A549 (cell line): ENCODE data around the gene HOXC13. TPM values are rescaled to one million over a fixed set of nuclear protein-coding genes. Genes with fewer than 3 reads are reported as not detected.

Experiments used
- ATAC-seq, 2 experiments: fragments of 200-7000 bp in 1 of 2; fragments of >200 bp in 1 of 2; cut with Nextera tagmentation in 1 of 2; cut with Tn5 transposase in 1 of 2; 3 replicates each; pipeline versions ENCODE4 v1.8.0 to v1.9.1; 2018 to 2020; ENCODE audit warnings: mild to moderate bottlenecking in 1 of 2, moderate library complexity in 1 of 2
- CTCF ChIA-PET: fragments of 300-600 bp; sonication (Branson Sonifier 250); formaldehyde crosslinking; extraction: SDS; loops from one replicate; lab custom pipeline; 2021; ENCODE audit warnings: antibody characterized with exemption, inconsistent platforms; lab: Yijun Ruan, JAX
- POLR2A ChIA-PET: fragments of 350-600 bp; formaldehyde crosslinking; extraction: SDS; loops from one replicate; lab custom pipeline; 2021; ENCODE audit warnings: antibody characterized with exemption, inconsistent platforms; lab: Yijun Ruan, JAX
- DNase-seq, 2 experiments: peaks; one replicate each; pipeline versions ENCODE4 v3.0.0 to v3.0.0-alpha.2; 2011 to 2016; ENCODE audit warnings: low read depth in 1 of 2, low spot score in 1 of 2
- FAIRE-seq: peaks from 2 replicates; lab custom pipeline; 2011; peaks lifted over from hg19 to GRCh38; lab: Jason Lieb, UNC
- H3K27ac ChIP-seq, 2 experiments: fragments of >200 bp; sonication (Bioruptor Twin); formaldehyde crosslinking; 3 replicates each; pipeline ENCODE4 v1.5.1; 2016 to 2017
- H3K4me1 ChIP-seq: fragments of >200 bp; sonication (Bioruptor Twin); formaldehyde crosslinking; 3 replicates; pipeline ENCODE4 v1.6.1; 2016
- H3K4me2 ChIP-seq: fragments of >200 bp; sonication (Bioruptor Twin); formaldehyde crosslinking; 3 replicates; pipeline ENCODE4 v1.6.1; 2016
- H3K4me3 ChIP-seq: fragments of >200 bp; sonication (Bioruptor Twin); formaldehyde crosslinking; 3 replicates; pipeline ENCODE4 v1.5.1; 2016
- H3K9me3 ChIP-seq: fragments of >200 bp; sonication (Bioruptor Twin); formaldehyde crosslinking; 3 replicates; pipeline ENCODE4 v1.6.1; 2016
- CBX2 ChIP-seq: fragments of 200-600 bp; sonication (generic); IDR thresholded peaks from 2 replicates; pipeline ENCODE4 v1.6.1; 2016; ENCODE audit warnings: low read depth, mild to moderate bottlenecking, borderline replicate concordance
- CHD2 ChIP-seq: fragments of 150-350 bp; IDR thresholded peaks from 2 replicates; pipeline ENCODE4 v1.6.1; 2014; ENCODE audit warnings: low read length; ENCODE audit not compliant: partially characterized antibody
- CTCF ChIP-seq: fragments of >200 bp; sonication (Bioruptor Twin); formaldehyde crosslinking; IDR thresholded peaks from 3 replicates; pipeline ENCODE4 v1.5.1; 2016
- E2F6 ChIP-seq: IDR thresholded peaks from 2 replicates; pipeline ENCODE4 v1.6.1; 2012; ENCODE audit warnings: low read depth, borderline replicate concordance
- EHMT2 ChIP-seq: fragments of 200-600 bp; sonication (generic); IDR thresholded peaks from 2 replicates; pipeline ENCODE4 v1.6.1; 2016; ENCODE audit warnings: antibody characterized with exemption, low read depth, mild to moderate bottlenecking, moderate library complexity
- ELK1 ChIP-seq: fragments of 150-350 bp; IDR thresholded peaks from 2 replicates; pipeline ENCODE4 v1.6.1; 2014; ENCODE audit warnings: low read depth, mild to moderate bottlenecking, low read length
- ESRRA ChIP-seq: fragments of 150-350 bp; IDR thresholded peaks from 2 replicates; pipeline ENCODE4 v1.6.1; 2014; ENCODE audit warnings: mild to moderate bottlenecking, low read length, borderline replicate concordance
- FOSL2 ChIP-seq, 2 experiments: fragments of 450-650 bp in 1 of 2; fragments of >200 bp in 1 of 2; sonication (Bioruptor Twin) in 1 of 2; formaldehyde crosslinking; IDR thresholded peaks; 2 replicates each; pipeline versions ENCODE4 v1.5.0 to v1.6.1; 2016 to 2020; ENCODE audit warnings: mild to moderate bottlenecking in 1 of 2, moderate library complexity in 1 of 2
- FOXS1 ChIP-seq: fragments of 250-450 bp; sonication (Bioruptor Pico); IDR thresholded peaks from 2 replicates; pipeline ENCODE4 v1.5.0; 2020; ENCODE audit warnings: mild to moderate bottlenecking, moderate library complexity
- HDAC2 ChIP-seq: fragments of 200-600 bp; sonication (generic); IDR thresholded peaks from 2 replicates; pipeline ENCODE4 v1.6.1; 2016
- HES2 ChIP-seq: fragments of >200 bp; sonication (Bioruptor Twin); formaldehyde crosslinking; IDR thresholded peaks from 2 replicates; pipeline ENCODE4 v1.6.1; 2016
- HOXB13 ChIP-seq: fragments of 250-450 bp; sonication (Bioruptor Pico); IDR thresholded peaks from 2 replicates; pipeline ENCODE4 v1.5.0; 2020; ENCODE audit warnings: low read depth, mild to moderate bottlenecking, moderate library complexity
- HOXB5 ChIP-seq: fragments of 250-450 bp; sonication (Bioruptor Pico); IDR thresholded peaks from 2 replicates; pipeline ENCODE4 v1.5.0; 2020; ENCODE audit warnings: mild to moderate bottlenecking, moderate library complexity
- JUN ChIP-seq, 2 experiments: fragments of >200 bp; sonication (Bioruptor Twin); formaldehyde crosslinking; IDR thresholded peaks; 2 replicates in 1 of 2; 3 replicates in 1 of 2; pipeline ENCODE4 v1.6.1; 2016 to 2017
- MAFK ChIP-seq: fragments of 450-650 bp; IDR thresholded peaks from 2 replicates; pipeline ENCODE4 v1.6.1; 2014; ENCODE audit not compliant: partially characterized antibody
- MAZ ChIP-seq: fragments of 150-350 bp; IDR thresholded peaks from 2 replicates; pipeline ENCODE4 v1.6.1; 2014; ENCODE audit warnings: antibody characterized with exemption, low read depth, low read length, borderline replicate concordance
- NFE2L2 ChIP-seq: fragments of 150-350 bp; conservative IDR thresholded peaks from 2 replicates; pipeline ENCODE4 v1.6.1; 2014; ENCODE audit warnings: low read length
- POLR2A ChIP-seq: IDR thresholded peaks from 2 replicates; pipeline ENCODE4 v1.6.1; 2012; ENCODE audit warnings: mild to moderate bottlenecking, low read length
- RARB ChIP-seq: fragments of 250-450 bp; sonication (Bioruptor Pico); IDR thresholded peaks from 2 replicates; pipeline ENCODE4 v1.8.0; 2021; ENCODE audit warnings: mild to moderate bottlenecking, moderate library complexity
- RCOR1 ChIP-seq: fragments of 150-350 bp; IDR thresholded peaks from 2 replicates; pipeline ENCODE4 v1.6.1; 2014; ENCODE audit warnings: antibody characterized with exemption, low read length, low read depth
- SMC3 ChIP-seq: fragments of >200 bp; sonication (Bioruptor Twin); formaldehyde crosslinking; IDR thresholded peaks from 3 replicates; pipeline ENCODE4 v1.6.1; 2018; ENCODE audit warnings: inconsistent platforms
- TFCP2L1 ChIP-seq: fragments of 250-450 bp; sonication (Bioruptor Pico); IDR thresholded peaks from 2 replicates; pipeline ENCODE4 v1.5.0; 2021; ENCODE audit warnings: mild to moderate bottlenecking
- TP53 ChIP-seq: fragments of 250-450 bp; sonication (Bioruptor Pico); IDR thresholded peaks from 2 replicates; pipeline ENCODE4 v1.5.0; 2021; ENCODE audit warnings: mild to moderate bottlenecking, moderate library complexity
- WGBS: methylation state at CpG from one replicate; pipeline ENCODE4 v1.1.6; 2017; ENCODE audit errors: missing lambda C conversion rate; 5-methylcytosine and 5-hydroxymethylcytosine counted together
- polyA plus RNA-seq, 4 experiments: library from polyadenylated mRNA; depleted of rRNA in 3 of 4; stranded (reverse); fragments of >200 nt; fragmentation: RNase III in 1 of 4; extraction: RNeasy Plus Mini Kit Qiagen cat#74134 plus additional on column Dnase treatment in 1 of 4; gene quantifications; 2 replicates in 3 of 4; 3 replicates in 1 of 4; pipeline ENCODE4 v1.2.3, GENCODE V29; 2011 to 2017

Gene HOXC13
- polyA plus RNA-seq, 2 of the 4 experiments (the other 2 are of a cell fraction), result 3.9 to 6.5 TPM

- no peak for TF ChIP-seq RCOR1
- no peak for TF ChIP-seq EHMT2
- TF ChIP-seq E2F6, result no peak
- TF ChIP-seq TFCP2L1 (CRISPR knock-in tag), result no peak
- TF ChIP-seq HES2, result no peak
- no peak for TF ChIP-seq HDAC2
- no peak for TF ChIP-seq NFE2L2
- TF ChIP-seq CHD2, result no peak
- TF ChIP-seq HOXB13 (CRISPR knock-in tag), result no peak
- TF ChIP-seq CBX2, result no peak
- TF ChIP-seq HOXB5, result no peak
- no peak for TF ChIP-seq ELK1
- no peak for TF ChIP-seq FOSL2 (IDR thresholded peaks at IDR 0.05)
- TF ChIP-seq FOSL2 (CRISPR knock-in tag; IDR thresholded peaks at IDR 0.05), result no peak
- no peak for TF ChIP-seq MAFK
- no peak for TF ChIP-seq RARB
- no peak for TF ChIP-seq SMC3
- FAIRE-seq (no peak), ATAC-seq (no peak), DNase-seq (no peak)
- Histone ChIP-seq H3K9me3 (no peaks in the 10 kb centered on the region), H3K4me1 (peaks cover 11% of the 10 kb centered on the region; the same call in 2 of the 3 replicates), H3K4me2 (peak within 1 kb of the TSS; percentile 88), H3K4me3 (peak within 1 kb of the TSS; percentile 57), H3K27ac (peak within 1 kb of the TSS; percentile 83 to 95)
- CTCF ChIA-PET, result interaction anchor here (0.9 to 3.0 kb wide), 5 partner anchors 11 to 198 kb away, joined by 3 to 14 read pairs (median 4); partner anchors contain the start of gene HOXC10
- POLR2A ChIA-PET, result interaction anchor here (1.2 kb wide), 1 partner anchor 12 kb away, joined by 3 read pairs; the partner anchor contains the start of gene HOXC10
- 95% methylated on average over 21 of the region's 21 CpGs for WGBS
Measured at GRCh38 chr12:53972722-53973235, 34.1 kb downstream of the HOXC13 start, which contains the start of gene HOXC11. Gene HOXC11, plus strand, starts transcription at chr12:53973126. Its CDS starts 116 bp downstream, at chr12:53973242.

GRCh38 chr12:53973236-53974042 lies 34.8 kb downstream of the HOXC13 start:
- POLR2A ChIA-PET, result interaction anchor here (1.2 kb wide), 1 partner anchor 11 kb away, joined by 3 read pairs; the partner anchor contains the start of gene HOXC10
- peak overlapping the region; percentile 83 to 95 for H3K27ac ChIP-seq
- H3K4me1 ChIP-seq, result peaks cover 18% of the 10 kb centered on the region
- peak overlapping the region; percentile 57 for H3K4me3 ChIP-seq
- peak overlapping the region; percentile 88 for H3K4me2 ChIP-seq
- 58% methylated on average over 49 of the region's 71 CpGs for WGBS
- TF ChIP-seq HOXB5 (no peak), FOSL2 (IDR thresholded peaks at IDR 0.05) (no peak), FOSL2 (CRISPR knock-in tag; IDR thresholded peaks at IDR 0.05) (no peak), ELK1 (no peak), FOXS1 (CRISPR knock-in tag) (no peak), MAZ (no peak), E2F6 (peak; percentile 43; the same call in 1 of the 2 replicates), HOXB13 (CRISPR knock-in tag) (no peak), EHMT2 (no peak), JUN (IDR thresholded peaks at IDR 0.05) (no peak), CTCF (no peak), HDAC2 (no peak), TP53 (no peak), POLR2A (peak; percentile 24; the same call in 1 of the 2 replicates), ESRRA (no peak)
- TF ChIP-seq, all 56 proteins: peak for 2
- FAIRE-seq (no peak), DNase-seq (peak in 1 of 2 experiments; percentile 29), ATAC-seq (peak; percentile 62 to 76)
- H3K9me3 ChIP-seq, result no peaks in the 10 kb centered on the region
- CTCF ChIA-PET, result interaction anchor here (0.7 to 3.0 kb wide), 4 partner anchors 11 to 242 kb away, joined by 3 to 14 read pairs (median 4); partner anchors contain the start of genes HOXC10 and HOXC12
